ENCODE data around the gene TSPEAR.
"Not testable (repeated sequence)": the region's sequence is repeated elsewhere in the genome, so short reads cannot be mapped to it uniquely, and the experiment has no call there.

The TSPEAR gene

GRCh38 chr21:44511938-44512275 lies 199.5 kb downstream of the TSPEAR start:
- DNase-seq, result no peak

- DNase-seq, result no peak
Measured at GRCh38 chr21:44511219-44511937, 200.0 kb downstream of the TSPEAR start.

- DNase-seq, result peak; percentile 57
Measured at GRCh38 chr21:44510508-44511218, 200.7 kb downstream of the TSPEAR start.

- DNase-seq, result no peak
Measured at GRCh38 chr21:44510109-44510507, 201.3 kb downstream of the TSPEAR start.

GRCh38 chr21:44509539-44509938 lies 201.8 kb downstream of the TSPEAR start:
- DNase-seq, result peak; percentile 4

GRCh38 chr21:44508711-44509445 lies 202.5 kb downstream of the TSPEAR start:
- no peak for DNase-seq

GRCh38 chr21:44508426-44508710 lies 203.0 kb downstream of the TSPEAR start:
- DNase-seq, result no peak

GRCh38 chr21:44507673-44508425 lies 203.5 kb downstream of the TSPEAR start:
- no peak for DNase-seq

GRCh38 chr21:44506279-44507255 lies 204.8 kb downstream of the TSPEAR start:
- no peak for DNase-seq

GRCh38 chr21:44505673-44506278 lies 205.6 kb downstream of the TSPEAR start:
- no peak for DNase-seq

- DNase-seq, result no peak
Measured at GRCh38 chr21:44503901-44504399, 207.4 kb downstream of the TSPEAR start.

GRCh38 chr21:44503006-44503889 lies 208.1 kb downstream of the TSPEAR start:
- not testable (repeated sequence) for DNase-seq

GRCh38 chr21:44502171-44502958 lies 209.0 kb downstream of the TSPEAR start:
- no peak for DNase-seq

GRCh38 chr21:44500111-44500510 lies 211.3 kb downstream of the TSPEAR start:
- DNase-seq, result no peak

GRCh38 chr21:44499631-44500030 lies 211.7 kb downstream of the TSPEAR start:
- no peak for DNase-seq

GRCh38 chr21:44499211-44499560 lies 212.2 kb downstream of the TSPEAR start:
- no peak for DNase-seq

GRCh38 chr21:44498280-44499210 lies 212.8 kb downstream of the TSPEAR start:
- DNase-seq, result no peak

- DNase-seq, result no peak
Measured at GRCh38 chr21:44497703-44498126, 213.7 kb downstream of the TSPEAR start.

All from hematopoietic multipotent progenitor cell treated with erythropoietin and hydrocortisone succinate and interleukin-3 and kit ligand, for 8 days (in vitro differentiated cells).